HL-60 (cell line): Measurements from ENCODE around the gene ADD3.

Experiments
- POLR2AphosphoS5 ChIP-seq: IDR thresholded peaks from 2 replicates; pipeline ENCODE4 v1.6.1; 2012; ENCODE audit warnings: low read depth
- SPI1 ChIP-seq: IDR thresholded peaks from 2 replicates; pipeline ENCODE4 v1.6.1; 2012; ENCODE audit warnings: low read depth, mild to moderate bottlenecking, borderline replicate concordance
- TF ChIP-seq, protein P1 (sequence below): IDR thresholded peaks from one replicate; pipeline ENCODE4 v1.5.1; 2011; ENCODE audit warnings: low read length, control low read depth, inconsistent platforms; ENCODE audit not compliant: insufficient read depth
- TF ChIP-seq, protein P2 (sequence below): IDR thresholded peaks from 2 replicates; pipeline ENCODE4 v1.6.1; 2012; ENCODE audit warnings: low read depth; ENCODE audit not compliant: insufficient replicate concordance

DNA sequence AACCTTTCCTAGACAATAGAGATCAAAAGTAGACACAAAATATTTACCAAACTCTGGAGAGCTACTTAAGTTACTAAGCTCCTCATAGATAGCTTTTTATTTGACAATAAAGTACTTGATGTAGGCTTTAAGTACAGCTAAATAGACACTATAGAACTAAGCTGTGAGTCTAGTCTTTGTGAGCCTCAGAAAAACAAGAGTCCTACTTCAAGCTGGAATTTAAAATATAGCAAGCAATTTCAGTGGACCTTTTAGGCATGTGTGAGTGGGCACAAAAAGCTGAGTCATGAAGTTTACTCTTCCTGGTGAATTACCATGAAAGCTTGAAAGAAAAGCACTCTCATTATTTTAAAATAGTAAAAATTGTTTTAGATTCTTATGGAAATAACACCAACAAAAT lies 76.1 kb downstream of the ADD3 start:
- TF ChIP-seq, protein P1, sequence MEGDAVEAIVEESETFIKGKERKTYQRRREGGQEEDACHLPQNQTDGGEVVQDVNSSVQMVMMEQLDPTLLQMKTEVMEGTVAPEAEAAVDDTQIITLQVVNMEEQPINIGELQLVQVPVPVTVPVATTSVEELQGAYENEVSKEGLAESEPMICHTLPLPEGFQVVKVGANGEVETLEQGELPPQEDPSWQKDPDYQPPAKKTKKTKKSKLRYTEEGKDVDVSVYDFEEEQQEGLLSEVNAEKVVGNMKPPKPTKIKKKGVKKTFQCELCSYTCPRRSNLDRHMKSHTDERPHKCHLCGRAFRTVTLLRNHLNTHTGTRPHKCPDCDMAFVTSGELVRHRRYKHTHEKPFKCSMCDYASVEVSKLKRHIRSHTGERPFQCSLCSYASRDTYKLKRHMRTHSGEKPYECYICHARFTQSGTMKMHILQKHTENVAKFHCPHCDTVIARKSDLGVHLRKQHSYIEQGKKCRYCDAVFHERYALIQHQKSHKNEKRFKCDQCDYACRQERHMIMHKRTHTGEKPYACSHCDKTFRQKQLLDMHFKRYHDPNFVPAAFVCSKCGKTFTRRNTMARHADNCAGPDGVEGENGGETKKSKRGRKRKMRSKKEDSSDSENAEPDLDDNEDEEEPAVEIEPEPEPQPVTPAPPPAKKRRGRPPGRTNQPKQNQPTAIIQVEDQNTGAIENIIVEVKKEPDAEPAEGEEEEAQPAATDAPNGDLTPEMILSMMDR, result no peak
- TF ChIP-seq, protein P2, sequence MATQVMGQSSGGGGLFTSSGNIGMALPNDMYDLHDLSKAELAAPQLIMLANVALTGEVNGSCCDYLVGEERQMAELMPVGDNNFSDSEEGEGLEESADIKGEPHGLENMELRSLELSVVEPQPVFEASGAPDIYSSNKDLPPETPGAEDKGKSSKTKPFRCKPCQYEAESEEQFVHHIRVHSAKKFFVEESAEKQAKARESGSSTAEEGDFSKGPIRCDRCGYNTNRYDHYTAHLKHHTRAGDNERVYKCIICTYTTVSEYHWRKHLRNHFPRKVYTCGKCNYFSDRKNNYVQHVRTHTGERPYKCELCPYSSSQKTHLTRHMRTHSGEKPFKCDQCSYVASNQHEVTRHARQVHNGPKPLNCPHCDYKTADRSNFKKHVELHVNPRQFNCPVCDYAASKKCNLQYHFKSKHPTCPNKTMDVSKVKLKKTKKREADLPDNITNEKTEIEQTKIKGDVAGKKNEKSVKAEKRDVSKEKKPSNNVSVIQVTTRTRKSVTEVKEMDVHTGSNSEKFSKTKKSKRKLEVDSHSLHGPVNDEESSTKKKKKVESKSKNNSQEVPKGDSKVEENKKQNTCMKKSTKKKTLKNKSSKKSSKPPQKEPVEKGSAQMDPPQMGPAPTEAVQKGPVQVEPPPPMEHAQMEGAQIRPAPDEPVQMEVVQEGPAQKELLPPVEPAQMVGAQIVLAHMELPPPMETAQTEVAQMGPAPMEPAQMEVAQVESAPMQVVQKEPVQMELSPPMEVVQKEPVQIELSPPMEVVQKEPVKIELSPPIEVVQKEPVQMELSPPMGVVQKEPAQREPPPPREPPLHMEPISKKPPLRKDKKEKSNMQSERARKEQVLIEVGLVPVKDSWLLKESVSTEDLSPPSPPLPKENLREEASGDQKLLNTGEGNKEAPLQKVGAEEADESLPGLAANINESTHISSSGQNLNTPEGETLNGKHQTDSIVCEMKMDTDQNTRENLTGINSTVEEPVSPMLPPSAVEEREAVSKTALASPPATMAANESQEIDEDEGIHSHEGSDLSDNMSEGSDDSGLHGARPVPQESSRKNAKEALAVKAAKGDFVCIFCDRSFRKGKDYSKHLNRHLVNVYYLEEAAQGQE, result no peak
- TF ChIP-seq SPI1, result no peak
- no peak for TF ChIP-seq POLR2AphosphoS5
